HuH-7.5 (cell line): Measurements from ENCODE around the gene EIF4EBP2.

Experiments
- DNase-seq: peaks from one replicate; pipeline ENCODE4 v3.0.0; 2011; ENCODE audit warnings: low spot score

Gene EIF4EBP2

DNA sequence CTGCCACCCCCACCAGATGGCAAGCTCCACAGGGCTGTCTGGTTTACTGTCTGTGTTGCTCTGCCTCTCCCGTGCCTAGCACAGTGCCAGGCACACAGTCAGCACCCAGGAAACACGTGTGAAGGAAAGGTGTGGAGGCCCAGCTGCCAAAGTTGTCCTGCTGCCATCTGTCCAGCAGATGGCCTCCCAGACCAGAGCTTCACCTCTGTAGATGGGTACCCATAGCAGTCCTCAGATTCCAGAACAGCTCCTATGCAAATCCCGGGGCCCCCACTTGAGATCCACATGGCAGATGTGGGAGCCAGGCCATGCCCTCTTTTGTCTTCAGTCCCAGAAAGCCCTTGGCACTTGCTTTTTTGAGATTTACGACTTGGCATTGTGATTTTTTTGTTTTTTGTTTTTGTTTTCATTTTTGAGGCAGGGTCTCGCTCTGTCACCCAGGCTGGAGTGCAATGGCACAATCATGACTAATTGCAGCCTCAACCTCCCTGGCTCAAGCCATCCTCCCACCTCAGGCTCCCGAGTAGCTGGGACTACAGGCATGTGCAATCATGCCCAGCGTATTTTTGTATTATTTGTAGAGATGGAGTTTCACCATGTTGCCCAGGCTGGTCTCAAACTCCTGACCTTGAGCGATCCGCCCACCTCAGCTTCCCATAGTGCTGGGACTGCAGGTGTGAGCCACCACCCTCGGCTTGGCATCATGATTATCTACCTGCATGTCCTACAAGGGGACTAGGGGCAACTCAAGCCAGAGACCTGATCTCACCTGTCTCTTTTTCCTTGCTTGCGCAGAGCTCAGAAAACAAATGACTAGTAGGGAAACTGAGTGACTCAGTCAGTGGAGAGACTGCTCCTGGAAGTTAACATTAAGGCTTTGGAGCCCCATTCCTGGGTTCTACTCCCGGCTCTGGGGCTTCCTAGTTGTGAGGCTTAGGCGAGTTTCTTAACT is 57.7 kb downstream of the EIF4EBP2 start:
- DNase-seq, result peak; percentile 78

DNA sequence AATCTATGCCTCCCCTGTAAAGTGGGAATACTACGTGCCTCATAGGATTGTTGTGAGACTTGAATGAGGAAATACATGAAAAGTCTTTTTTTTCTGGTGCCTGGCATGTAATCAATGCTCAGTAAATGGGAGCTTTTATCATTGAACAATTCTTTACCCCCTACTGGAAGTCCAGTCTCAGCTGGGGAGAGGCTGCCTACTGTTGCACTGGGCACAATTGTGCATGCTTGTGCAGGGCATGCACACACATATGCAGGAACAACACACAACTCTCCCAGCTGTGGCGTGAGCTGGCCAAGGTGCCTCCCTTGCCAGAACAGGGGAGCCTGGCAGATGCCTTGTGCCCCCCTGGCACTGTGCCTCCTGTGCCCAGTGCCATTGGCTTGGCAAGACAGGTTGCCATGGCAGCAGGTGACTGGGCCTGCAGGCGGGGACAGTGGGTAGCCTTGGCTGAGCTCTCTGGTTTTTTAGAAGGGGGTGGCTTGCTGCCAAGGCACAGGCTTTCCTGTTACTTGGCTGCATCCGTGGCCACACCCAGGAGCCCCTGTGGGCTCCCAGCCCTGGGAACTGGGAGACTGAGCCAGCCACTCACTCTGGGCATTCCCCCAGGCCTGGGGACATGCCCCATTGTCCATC is 58.5 kb downstream of the EIF4EBP2 start:
- DNase-seq, result no peak

DNA sequence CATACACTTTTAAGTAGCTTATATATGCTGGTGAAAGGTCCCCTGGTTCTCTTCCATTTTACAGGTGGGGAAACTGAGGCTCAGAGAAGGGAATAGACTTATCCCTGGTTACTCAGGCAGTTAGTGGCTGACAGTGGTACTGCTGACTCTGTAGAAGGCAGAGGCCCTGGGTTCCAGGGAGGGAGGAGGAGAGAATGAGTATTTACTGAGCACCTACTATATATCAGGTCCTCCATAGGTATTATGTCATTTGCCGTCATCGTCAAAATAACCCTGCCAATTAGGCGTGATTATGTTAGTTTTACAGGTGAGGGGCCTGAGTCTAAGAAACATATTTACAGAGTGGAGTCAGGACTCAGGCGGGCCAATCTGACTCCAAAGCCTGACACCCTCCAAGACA is 61.3 kb downstream of the EIF4EBP2 start:
- DNase-seq, result no peak

DNA sequence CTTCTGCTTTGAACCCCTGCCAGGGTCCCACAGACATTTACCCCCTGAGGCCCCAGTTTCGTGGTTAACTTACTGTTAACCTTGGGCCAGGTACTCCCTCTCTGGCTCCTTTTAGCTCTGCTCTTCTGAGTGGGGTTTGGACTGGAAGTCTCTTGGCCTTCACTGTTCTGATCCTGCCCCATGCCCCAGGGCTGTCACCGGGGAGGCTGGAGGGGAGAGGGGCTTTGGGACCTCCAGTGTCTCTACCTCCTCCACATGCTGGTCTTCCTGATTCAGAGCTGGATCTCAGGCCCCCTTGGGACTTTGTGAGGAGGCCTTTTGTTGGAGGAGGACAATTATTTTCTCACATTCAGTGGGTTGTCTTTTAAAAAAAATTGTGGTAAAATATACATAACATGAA is 61.9 kb downstream of the EIF4EBP2 start:
- no peak for DNase-seq

GRCh38 chr10:70466951-70467350 is 63.0 kb downstream of the EIF4EBP2 start:
- DNase-seq, result no peak

DNA sequence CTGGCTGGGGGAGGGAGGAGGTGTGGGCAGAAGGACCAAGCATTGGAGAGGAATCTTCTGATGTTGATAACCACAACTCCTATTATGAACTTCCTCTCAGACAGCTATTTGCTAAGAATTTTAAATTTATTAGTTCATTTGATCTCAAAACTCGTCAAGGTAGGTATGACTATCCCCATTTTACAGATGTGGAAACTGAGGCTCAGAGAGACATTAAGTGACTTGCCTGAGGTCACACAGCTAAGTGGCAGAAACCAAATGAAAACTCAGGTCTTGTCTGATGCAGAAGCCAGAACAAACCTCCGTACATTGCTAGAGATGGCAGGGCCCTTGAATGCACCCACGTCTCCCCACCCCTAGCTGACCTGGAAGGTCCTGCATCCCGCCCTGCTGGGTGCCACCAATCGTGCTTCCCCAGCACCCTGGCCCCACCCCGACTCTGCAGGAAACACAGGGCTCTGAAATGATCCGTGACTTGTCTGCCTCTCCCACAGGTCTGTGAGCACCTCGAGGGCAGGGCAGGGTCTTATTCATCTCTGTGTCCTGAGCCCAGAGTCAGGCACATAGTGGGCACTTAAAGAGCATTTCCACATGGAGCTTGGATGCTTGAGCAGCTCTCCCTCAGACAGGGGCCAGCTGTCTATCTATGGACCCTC is 69.0 kb downstream of the EIF4EBP2 start:
- no peak for DNase-seq

- DNase-seq, result no peak
These were observed 70.8 kb downstream of the EIF4EBP2 start for GRCh38 chr10:70474780-70475179.

DNA sequence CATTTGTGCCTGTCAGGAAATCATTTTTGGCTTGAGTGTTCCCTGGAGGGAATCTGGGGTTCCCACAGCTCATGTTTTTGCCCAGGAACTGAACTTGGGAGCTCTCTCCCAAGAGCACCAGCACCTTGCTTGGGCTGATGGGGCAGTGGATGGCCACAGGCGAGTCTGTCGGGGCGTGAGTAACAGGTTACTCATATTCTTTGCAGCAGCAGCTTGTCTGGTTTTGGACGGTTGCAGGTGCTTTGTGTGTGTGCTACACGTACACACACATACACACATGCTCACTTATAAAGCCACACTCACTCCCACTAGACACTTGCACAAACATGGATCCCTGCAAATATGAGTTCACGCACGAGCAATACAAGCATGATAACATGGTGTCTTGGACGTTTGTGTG is 71.7 kb downstream of the EIF4EBP2 start:
- no peak for DNase-seq

GRCh38 chr10:70476249-70477035 is 72.5 kb downstream of the EIF4EBP2 start:
- DNase-seq, result no peak

DNA sequence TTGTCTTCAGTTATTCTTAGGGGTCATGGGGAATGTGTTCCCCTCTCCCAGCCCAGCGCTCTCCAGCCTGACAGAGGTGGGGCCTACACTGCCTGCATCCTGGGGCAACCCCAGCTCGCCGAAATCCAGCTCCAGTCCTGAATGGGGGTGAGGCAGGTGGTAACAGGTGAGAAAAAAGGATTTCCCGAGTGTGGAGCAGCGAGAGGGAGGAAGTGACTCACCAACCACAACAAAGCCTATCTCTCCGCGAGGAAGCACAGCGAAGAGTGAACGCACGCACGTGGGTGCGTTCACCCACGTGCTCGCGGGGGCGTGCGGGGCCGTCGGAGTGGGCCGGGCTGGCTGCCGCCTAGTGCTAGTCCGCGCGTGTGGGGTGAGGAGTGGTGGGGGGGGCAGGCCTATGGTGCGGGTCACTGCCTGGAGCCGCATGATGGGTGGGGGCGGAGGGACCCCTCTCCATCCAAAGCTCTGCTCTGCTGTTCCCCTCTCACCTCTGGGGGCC is 73.8 kb downstream of the EIF4EBP2 start:
- DNase-seq, result no peak
